NCI-H1436 treated with DMSO at 0.1 percent for 48 hours (cell line): ENCODE measurements around the gene MDM1.

Experiments used
- DNase-seq: peaks from one replicate; lab custom pipeline; 2025; lab: John Stamatoyannopoulos, UW

The MDM1 gene

DNA sequence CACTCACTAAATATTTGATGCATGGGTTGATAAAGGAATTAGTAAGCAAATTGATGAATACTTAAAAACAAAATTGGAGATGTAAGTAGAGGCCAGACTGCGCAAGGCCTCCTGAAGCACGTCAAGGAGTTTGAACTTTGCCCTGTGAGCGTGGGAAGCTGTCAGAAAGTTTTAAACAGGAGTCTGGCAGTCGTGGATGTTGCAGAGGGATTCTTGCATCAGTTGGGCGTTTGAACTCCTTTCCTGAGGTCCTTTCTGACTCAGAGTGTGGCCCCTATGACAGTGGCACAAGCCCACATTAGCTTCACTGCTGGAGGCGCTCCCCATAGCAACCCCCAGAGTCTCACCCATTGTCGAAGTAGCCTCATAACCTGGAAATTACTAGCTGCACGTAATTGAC lies 60.8 kb downstream of the MDM1 start:
- no peak for DNase-seq

DNA sequence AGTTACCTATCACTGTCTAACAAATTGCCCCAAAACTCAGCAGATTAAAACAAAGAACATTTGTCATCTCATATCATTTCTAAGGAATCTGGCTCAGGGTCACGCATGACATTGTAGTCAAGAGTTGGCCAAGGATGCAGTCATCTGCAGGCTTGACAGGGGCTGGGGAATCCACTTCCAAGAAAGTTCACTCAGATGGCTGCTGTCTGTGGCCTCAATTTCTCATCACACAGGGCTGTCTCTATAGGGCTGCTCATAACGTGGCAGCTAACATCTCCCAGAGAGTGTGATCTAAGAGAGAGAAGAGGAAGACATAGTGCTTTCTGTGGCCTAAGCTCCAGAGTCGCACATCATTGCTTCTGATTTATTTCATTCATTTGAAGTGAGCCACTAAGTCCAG lies 61.8 kb downstream of the MDM1 start:
- DNase-seq: no peak

DNA sequence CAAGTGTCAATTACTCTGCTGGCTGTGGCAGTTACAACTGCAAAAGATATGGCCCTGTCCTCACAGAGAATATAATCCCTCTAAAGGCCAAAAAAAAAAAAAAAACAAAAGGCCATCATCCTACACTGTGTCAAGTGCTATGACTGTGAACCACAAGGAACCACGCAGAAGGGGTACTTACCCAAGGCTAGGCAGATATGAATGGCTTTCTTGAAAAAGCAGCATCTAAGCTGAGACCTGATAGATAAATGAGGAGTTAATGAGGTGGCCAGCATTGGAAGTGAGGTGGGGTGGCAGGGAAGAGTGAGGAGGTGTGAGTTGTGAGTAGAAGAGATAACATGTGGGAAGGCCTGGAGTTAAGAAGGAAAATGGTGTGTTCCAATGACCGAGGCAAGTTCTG lies 62.4 kb downstream of the MDM1 start:
- DNase-seq: no peak

DNA sequence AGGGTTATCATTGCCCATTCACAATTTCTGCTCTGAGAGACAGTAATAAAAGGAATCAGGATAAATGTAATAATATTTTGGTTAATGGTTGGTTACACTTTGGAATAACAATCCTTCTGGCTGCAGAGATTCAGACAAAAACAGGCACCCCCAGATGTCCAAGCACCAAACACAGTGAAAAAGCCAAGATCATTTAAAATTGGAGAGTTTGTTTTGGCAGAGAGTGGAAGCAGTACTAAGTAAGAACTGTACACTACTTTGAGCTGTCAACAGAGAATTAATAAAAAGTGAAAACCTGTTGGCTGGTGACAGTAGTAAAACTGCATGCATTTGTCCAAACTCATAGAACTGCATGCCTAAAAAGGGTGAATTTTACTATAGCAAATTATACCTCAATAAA lies 63.2 kb downstream of the MDM1 start:
- DNase-seq: no peak

DNA sequence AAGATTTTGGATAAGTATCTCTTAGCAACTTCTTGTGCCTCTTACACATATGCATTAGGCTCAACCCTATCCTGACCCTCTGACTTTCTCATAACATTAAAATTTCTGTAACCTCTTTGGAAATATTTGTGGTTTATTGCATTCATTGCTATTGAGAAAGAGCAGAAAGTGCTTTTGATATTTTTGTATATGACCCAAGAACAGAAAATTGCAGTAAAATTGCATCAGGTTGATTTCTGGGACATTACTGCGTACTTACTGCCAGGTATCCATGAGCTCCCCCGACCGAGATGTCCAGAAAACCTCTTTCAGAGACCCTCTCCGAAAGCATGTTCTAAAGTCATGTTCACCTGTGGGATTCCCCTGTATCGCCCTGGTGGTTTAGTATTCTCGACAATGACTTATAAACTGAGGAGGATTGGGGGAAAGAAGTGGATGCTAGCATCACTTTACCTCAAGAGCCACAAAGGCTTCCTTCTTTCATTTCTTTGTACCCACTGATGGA lies 64.2 kb downstream of the MDM1 start:
- DNase-seq: no peak

DNA sequence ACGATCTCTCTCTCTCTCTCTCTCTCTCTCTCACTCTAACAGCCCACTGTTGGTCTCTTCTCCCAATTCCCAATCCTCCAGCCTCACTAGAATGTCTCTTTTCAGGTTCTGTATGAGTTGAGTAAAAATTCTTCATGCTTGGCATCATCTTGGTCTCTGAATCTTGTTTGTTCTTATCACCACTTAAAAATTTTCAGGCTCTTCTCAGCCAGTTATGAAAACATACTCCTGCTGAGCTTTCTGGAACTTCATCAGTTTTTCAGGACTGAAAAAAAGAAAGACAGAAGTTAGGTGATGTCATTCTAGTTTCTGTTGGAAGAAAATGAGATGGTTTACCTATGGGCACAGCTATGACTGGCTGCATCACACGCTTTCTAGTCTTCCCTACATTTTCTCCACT lies 67.3 kb downstream of the MDM1 start:
- DNase-seq: no peak

DNA sequence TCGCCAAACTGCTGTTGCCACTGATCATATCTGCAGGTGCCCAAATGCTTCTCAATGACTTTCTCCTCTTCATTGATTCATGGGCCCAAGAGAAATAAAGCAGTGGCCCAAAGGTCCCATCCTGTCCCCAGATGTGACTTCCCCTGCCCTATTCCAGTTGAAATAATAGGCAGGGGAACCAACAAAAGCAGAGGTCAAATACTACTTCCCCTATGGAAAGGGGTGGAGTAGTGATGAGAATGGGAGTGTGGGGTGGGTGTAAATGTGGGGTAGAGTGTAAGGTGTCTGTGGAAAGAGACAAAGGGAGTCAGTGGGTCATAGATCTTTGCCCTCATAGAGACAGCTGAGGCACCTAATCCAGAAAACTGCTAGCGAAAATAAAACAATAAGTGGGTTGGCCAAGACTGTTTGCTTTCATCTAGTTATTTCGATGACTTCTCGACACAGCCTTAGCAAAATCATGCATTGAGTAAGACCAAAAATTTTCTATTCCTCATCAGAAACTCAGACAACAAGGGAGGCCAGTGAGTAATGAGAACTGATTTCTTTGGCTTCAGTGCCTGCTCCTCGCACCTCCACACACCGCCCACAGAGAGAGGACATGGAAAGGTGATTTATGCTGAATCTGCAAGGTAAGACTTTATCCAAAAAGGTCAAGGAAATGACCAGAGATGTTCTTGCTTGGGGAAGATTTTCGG lies 67.9 kb downstream of the MDM1 start:
- no peak for DNase-seq

DNA sequence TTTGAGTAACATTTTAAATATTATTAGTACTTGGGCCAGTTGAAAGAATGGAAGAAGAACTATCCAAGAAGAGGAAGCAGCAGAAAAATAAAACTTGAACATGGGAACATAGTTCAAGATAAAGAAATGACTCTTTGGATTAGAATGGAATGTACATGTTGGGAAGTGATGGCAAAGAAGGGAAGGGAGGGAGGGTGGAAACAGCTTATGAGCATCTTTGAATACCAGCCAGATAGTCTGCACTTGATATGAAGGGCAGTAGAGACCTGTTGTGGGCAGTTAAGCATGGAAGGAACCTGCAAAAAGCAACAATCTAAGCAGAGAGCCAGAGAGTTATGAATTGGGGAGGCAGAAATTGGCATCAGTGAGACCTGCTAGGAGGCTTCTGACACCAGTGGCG lies 68.8 kb downstream of the MDM1 start:
- DNase-seq: no peak

DNA sequence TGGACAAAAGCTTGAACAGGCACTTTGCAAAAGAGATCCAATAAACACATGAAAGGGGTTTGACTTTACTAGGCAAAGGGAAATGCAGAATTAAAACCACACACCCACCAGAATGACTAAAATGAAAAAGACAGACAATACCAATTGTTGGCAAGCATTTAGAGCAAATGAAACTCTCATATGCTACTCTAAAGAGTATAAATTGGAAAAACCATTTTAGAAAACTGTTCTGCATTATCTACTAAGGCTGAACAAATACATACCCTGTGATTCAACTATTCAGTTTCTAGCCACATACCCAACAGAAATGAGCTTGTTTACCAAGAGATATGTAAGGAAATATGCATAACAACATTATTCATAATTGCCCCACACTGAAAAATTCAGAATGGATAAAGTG lies 70.3 kb downstream of the MDM1 start:
- DNase-seq: no peak

DNA sequence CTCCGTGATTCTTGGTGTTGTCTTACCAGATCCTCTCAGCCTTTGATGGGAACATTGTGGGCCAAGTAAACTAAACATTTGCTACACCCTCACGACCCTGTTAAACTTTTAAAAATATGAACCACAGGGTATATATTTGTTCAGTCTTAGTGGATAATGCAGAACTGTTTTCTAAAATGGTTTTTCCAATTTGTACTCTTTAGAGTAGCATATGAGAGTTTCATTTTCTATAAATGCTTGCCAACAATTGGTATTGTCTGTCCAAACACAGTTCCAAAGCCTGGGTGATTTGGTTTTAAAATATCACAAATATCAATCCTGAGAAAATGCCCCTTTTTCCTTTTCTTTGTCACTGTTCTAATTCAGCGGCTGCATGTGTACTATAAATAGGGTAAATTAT lies 72.0 kb downstream of the MDM1 start:
- DNase-seq: no peak

DNA sequence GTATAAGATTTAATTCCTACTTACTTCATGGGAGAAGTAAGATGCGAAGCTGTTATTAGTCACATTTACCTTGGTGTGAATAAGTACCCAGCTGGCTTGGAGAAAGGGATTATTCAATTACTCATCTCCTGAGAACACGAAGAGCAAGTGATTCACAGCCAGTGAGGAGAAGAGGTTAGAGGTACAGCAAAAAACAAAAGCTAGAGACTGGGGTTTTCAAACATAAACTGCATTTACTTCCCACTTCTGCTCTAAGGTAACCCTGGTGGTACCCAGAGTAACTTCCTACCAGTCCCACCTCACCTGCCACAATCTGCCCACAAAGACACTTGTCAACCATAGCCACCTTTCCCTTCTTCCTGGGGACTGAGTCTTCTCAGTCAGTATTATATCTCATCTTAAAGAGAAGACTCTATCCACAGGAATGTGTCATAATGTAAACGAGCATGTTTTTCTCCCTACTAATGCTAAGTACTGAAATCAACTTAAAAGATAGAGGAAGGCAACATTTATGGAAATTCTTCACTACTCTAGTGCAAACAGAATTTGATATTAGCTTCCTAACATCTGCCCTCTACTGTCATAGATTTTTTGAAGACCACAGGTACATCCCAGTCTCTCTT lies 72.7 kb downstream of the MDM1 start:
- no peak for DNase-seq

DNA sequence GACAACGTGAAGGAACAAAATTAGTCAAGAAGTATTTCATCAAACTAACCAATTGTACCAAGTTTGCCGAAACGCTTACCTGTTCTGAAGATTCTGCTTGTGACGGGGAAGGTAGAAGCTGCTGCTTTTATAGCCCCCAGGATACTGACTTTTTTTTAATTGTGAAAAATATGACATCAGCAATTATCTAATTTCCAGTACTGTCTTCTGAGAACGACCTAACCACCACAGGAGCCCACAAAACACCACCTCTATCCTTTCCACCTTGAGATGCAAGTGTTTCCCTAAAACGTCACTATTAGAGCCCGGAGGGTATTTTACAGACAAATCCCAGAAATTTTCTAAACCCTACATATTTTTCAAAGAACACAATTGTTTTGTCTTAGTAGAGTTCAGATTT lies 78.7 kb downstream of the MDM1 start, which contains the start of gene IL22:
IL22 (minus strand) TSS at position 101 of the 400 bp plus-strand sequence. CDS start 156 bp downstream, outside the sequence.
- no peak for DNase-seq

DNA sequence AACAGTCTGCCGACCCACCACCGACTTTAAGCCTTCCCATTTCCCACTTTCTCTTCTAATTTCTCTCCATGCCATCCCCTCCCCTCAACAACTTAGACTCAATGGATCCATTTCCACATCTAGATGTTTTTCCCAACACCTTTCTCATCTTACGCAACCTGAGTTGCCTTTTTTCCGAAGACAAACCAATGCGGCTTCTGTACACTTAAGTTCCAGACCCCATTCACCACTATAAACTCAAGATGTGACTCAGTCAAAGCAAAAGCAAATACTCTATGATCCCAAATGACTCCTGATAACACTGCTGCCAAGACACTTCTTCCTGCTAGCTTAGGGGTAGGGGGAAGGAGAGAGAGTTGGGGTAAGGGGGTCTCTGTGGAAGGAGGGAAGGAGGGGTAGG lies 80.1 kb downstream of the MDM1 start:
- DNase-seq: no peak

DNA sequence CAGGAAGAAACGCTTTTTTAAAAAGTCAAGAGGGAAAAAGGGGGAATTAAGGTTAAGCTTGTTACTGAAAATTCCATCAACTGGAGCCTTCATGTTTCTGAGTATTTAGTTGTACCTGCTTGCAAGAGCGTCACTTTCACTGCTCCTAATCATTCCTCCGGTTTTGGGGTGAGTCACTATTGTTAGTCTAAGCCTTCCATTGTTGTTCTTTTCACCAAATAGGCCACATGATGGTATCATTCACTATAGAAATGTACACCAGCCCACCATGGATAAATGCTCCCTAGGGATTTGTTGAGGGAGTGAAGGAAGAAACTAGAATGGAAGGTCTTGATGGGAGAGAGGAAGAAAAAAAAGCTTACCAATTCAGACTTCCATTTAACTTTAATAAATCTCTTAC lies 81.7 kb downstream of the MDM1 start:
- DNase-seq: no peak

DNA sequence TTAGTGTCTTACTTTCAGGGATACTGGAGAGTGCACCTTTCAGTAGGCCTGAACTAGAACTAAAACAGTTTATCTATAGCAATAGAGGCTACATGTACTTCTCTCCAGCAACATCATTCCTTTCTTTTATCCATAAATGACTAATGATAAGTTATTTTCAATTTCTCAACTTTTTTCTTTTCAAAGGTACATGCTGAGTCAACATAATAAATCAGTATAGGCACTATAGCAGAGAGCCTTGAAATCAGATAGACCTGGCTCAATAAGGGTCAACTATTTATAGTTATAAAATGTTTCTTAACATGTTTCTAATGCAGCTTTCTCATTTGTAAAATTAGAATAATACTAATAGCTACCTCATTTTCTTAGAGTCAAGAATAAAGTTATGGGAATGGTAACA lies 84.4 kb downstream of the MDM1 start:
- DNase-seq: no peak

DNA sequence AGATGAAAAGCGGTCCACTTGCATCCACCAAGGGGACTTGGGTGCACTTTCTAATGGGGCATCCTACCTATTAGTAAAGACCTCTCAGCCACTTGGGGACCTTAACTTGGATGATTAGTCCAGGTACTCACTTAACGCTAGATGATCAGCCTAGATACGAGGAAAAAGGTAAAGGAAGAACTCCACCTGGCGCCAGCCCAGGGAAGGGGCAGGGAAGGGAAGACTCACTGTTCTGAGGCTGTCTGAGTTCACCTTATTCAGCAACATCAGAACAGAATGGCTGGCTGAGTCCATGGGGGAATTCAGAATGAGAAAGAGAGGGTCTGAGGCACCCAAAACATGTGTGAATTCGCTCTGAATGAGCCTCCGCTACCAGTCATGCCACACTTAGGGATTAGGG lies 85.8 kb downstream of the MDM1 start:
- no peak for DNase-seq

DNA sequence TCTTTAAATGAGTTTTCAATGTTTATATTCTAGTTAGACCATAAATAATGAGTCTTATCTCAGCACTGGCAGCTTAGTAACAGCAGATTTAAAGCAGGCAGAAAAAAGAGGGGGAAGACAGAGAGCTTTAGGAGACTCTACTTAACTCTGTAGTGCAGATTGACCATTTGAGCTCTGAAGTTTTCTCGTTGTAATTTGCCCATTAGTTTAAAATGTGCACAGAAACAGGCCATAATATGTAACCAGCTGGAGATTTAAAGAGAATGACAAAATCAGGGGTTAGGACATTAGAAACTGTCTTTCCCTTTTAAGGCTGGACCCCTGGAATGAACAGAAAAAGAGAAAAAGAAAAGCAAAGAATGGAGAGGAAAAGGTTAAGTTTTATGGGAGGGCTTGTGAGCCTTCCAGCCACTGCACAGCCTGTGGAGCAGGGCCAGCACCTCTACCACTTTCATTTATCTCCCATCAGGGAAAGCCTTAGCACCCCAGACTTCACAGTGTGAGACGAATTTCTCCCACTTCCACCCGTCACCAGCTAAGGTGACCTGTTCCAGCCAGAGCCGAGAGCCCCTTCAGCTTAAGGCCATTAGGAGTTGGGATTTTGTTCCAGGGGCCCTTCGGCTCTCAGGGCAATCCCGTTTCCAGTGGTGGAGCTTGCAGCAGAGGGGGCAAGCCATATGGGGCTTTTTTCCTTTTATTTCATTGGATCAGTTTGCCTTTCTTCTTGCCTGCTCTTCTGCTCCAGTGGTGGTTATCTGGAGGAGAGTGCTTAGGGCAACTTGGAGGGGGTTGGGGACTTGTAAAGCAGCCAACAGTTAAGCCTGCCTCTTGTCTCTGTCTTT lies 86.8 kb downstream of the MDM1 start:
- no peak for DNase-seq
